HepG2 (cell line): Measurements from ENCODE around the gene USB1. TPM values are rescaled to one million over a fixed set of nuclear protein-coding genes. Genes with fewer than 3 reads are reported as not detected.

Experiments used
- ATF3 ChIP-seq: sonication (generic); formaldehyde crosslinking; IDR thresholded peaks from 2 replicates; pipeline ENCODE4 v1.4.0; 2020; ENCODE audit warnings: missing genetic modification reagents
- E2F5 ChIP-seq: sonication (generic); formaldehyde crosslinking; conservative IDR thresholded peaks from 2 replicates; pipeline ENCODE4 v1.4.0; 2020; ENCODE audit warnings: missing genetic modification reagents
- IKZF1 ChIP-seq: fragments of 450-650 bp; IDR thresholded peaks from 2 replicates; pipeline ENCODE4 v1.7.1; 2016
- IRF9 ChIP-seq: sonication (generic); formaldehyde crosslinking; IDR thresholded peaks from 2 replicates; pipeline ENCODE4 v1.8.0; 2022; ENCODE audit warnings: missing genetic modification reagents, mild to moderate bottlenecking, borderline replicate concordance
- KDM2A ChIP-seq: sonication (generic); formaldehyde crosslinking; IDR thresholded peaks from 2 replicates; pipeline ENCODE4 v1.4.0; 2020; ENCODE audit warnings: low read depth, missing genetic modification reagents, borderline replicate concordance
- KLF16 ChIP-seq, 2 experiments: sonication (generic) in 1 of 2; formaldehyde crosslinking in 1 of 2; IDR thresholded peaks; 2 replicates each; pipeline versions ENCODE4 v1.6.1 to v1.8.0; 2016 to 2023; ENCODE audit warnings: missing genetic modification reagents in 2 of 2, missing compliant biosample characterization in 1 of 2
- MTA1 ChIP-seq: sonication (generic); formaldehyde crosslinking; IDR thresholded peaks from 2 replicates; pipeline ENCODE4 v1.4.0; 2020; ENCODE audit warnings: missing genetic modification reagents, mild to moderate bottlenecking, borderline replicate concordance
- RFXANK ChIP-seq: IDR thresholded peaks from 2 replicates; pipeline ENCODE4 v1.6.1; 2016
- SNAPC5 ChIP-seq: sonication (generic); formaldehyde crosslinking; IDR thresholded peaks from 2 replicates; pipeline ENCODE4 v1.8.1; 2023; ENCODE audit warnings: mild to moderate bottlenecking, missing genetic modification reagents, borderline replicate concordance
- SP4 ChIP-seq: sonication (generic); formaldehyde crosslinking; IDR thresholded peaks from 2 replicates; pipeline ENCODE4 v1.8.1; 2023; ENCODE audit warnings: mild to moderate bottlenecking, missing genetic modification reagents
- TEF ChIP-seq: sonication (generic); formaldehyde crosslinking; IDR thresholded peaks from 2 replicates; pipeline ENCODE4 v1.5.0; 2020; ENCODE audit warnings: missing genetic modification reagents
- THAP8 ChIP-seq: sonication (generic); formaldehyde crosslinking; IDR thresholded peaks from 2 replicates; pipeline ENCODE4 v1.5.1; 2020; ENCODE audit warnings: missing genetic modification reagents, mild to moderate bottlenecking, borderline replicate concordance
- U2AF2 ChIP-seq: fragments of 200-400 bp; formaldehyde crosslinking; IDR thresholded peaks from 2 replicates; pipeline ENCODE4 v1.6.1; 2017; ENCODE audit warnings: low read depth, mild to moderate bottlenecking, low read length
- ZNF18 ChIP-seq: sonication (generic); formaldehyde crosslinking; IDR thresholded peaks from 2 replicates; pipeline ENCODE4 v1.8.0; 2022; ENCODE audit warnings: mild to moderate bottlenecking, missing genetic modification reagents; ENCODE audit not compliant: insufficient replicate concordance
- ZNF34 ChIP-seq: sonication (generic); formaldehyde crosslinking; IDR thresholded peaks from 2 replicates; pipeline ENCODE4 v1.4.0; 2020; ENCODE audit warnings: mild to moderate bottlenecking, missing genetic modification reagents, borderline replicate concordance
- ZNF367 ChIP-seq: sonication (generic); formaldehyde crosslinking; IDR thresholded peaks from 2 replicates; pipeline ENCODE4 v1.4.0; 2020; ENCODE audit warnings: missing genetic modification reagents, borderline replicate concordance
- ZNF644 ChIP-seq: IDR thresholded peaks from 2 replicates; pipeline ENCODE4 v1.6.1; 2016; ENCODE audit warnings: low read depth
- ZSCAN30 ChIP-seq: sonication (generic); formaldehyde crosslinking; IDR thresholded peaks from 2 replicates; pipeline ENCODE4 v1.5.0; 2020; ENCODE audit warnings: mild to moderate bottlenecking, missing genetic modification reagents
- ZXDC ChIP-seq: sonication (generic); formaldehyde crosslinking; IDR thresholded peaks from 2 replicates; pipeline ENCODE4 v1.5.0; 2020; ENCODE audit warnings: mild to moderate bottlenecking, missing genetic modification reagents
- polyA plus RNA-seq, 8 experiments: library from polyadenylated mRNA; depleted of rRNA in 3 of 8; stranded (reverse) in 7 of 8; unstranded in 1 of 8; fragments of >200 nt; fragmentation: Illumina TruSeq in 4 of 8; extraction: Trizol in 4 of 8; gene quantifications; 2 replicates each; pipeline versions ENCODE4 v1.2.1 to v1.2.3, GENCODE V29; 2011 to 2016; ENCODE audit warnings: low read depth in 4 of 8, missing spikeins in 1 of 8, mixed read lengths in 1 of 8; ENCODE audit not compliant: insufficient read depth in 1 of 8
- total RNA-seq, 5 experiments: library from RNA; depleted of rRNA; stranded (reverse); fragments of >200 nt; fragmentation: Illumina TruSeq; extraction: Trizol; gene quantifications; 2 replicates each; pipeline ENCODE4 v1.2.3, GENCODE V29; 2016; ENCODE audit warnings: low read depth in 1 of 5

The USB1 gene
- total and polyA plus RNA-seq, 2 of the 13 experiments (the other 11 are each of a cell fraction or from before 2014, with no cell fraction given) = 16.7 to 65.4 TPM

- TF ChIP-seq TEF (CRISPR knock-in tag) (0 out of 2 replicates have a peak, but pooled peaks have one; percentile 59), SNAPC5 (CRISPR knock-in tag) (no peak), ZXDC (CRISPR knock-in tag) (0 out of 2 replicates have a peak, but pooled peaks have one; percentile 74), U2AF2 (no peak), ZNF367 (no peak), ZNF34 (CRISPR knock-in tag) (peak; percentile 78), E2F5 (CRISPR knock-in tag) (peak; percentile 90), KLF16 (CRISPR knock-in tag; IDR thresholded peaks at IDR 0.05) (peak in 1 of 2 experiments; percentile 91; a peak in 2 of 4 replicates), ZNF18 (CRISPR knock-in tag) (peak; percentile 55), RFXANK (no peak; the same call in 1 of the 2 replicates), KDM2A (CRISPR knock-in tag) (peak; percentile 93), ZSCAN30 (CRISPR knock-in tag) (0 out of 2 replicates have a peak, but pooled peaks have one; percentile 21), ZNF644 (CRISPR knock-in tag) (peak; percentile 15; the same call in 1 of the 2 replicates), MTA1 (peak; percentile 95; the same call in 1 of the 2 replicates), IRF9 (peak; percentile 87; the same call in 1 of the 2 replicates), SP4 (CRISPR knock-in tag) (peak; percentile 73), IKZF1 (no peak), THAP8 (CRISPR knock-in tag) (peak; percentile 81; the same call in 1 of the 2 replicates), ATF3 (CRISPR knock-in tag) (0 out of 2 replicates have a peak, but pooled peaks have one; percentile 13)
Measured at GRCh38 chr16:58024486-58025350, 23.5 kb downstream of the USB1 start (continued).
